OCI-LY1 (cell line): Measurements from ENCODE around the gene B3GAT1.

Source experiments
- CTCF ChIP-seq: fragments of 200-600 bp; sonication (generic), shearing (Covaris generic); IDR thresholded peaks from 2 replicates; pipeline ENCODE4 v1.5.1; 2017; ENCODE audit warnings: mild to moderate bottlenecking, antibody characterized with exemption, low read length, moderate library complexity, mixed read lengths
- EZH2 ChIP-seq: fragments of 200-600 bp; sonication (generic), shearing (Covaris generic); IDR thresholded peaks from 2 replicates; pipeline ENCODE4 v1.8.0; 2017; ENCODE audit warnings: borderline replicate concordance, mixed run types, mild to moderate bottlenecking, antibody characterized with exemption, low read length, moderate library complexity, mixed read lengths

GRCh38 chr11:134398079-134398444, 14.0 kb downstream of the B3GAT1 start:
- TF ChIP-seq EZH2 = no peak
- TF ChIP-seq CTCF = no peak
